Measurements from ENCODE around the gene HERC2.
"Not testable (repeated sequence)": the region's sequence is repeated elsewhere in the genome, so short reads cannot be mapped to it uniquely, and the experiment has no call there.

HERC2 gene

GRCh38 chr15:28274635-28275034 is 47.3 kb downstream of the HERC2 start:
- no peak for DNase-seq

GRCh38 chr15:28273873-28274610 is 47.9 kb downstream of the HERC2 start:
- no peak for DNase-seq

- no peak for DNase-seq
These were observed 48.5 kb downstream of the HERC2 start for GRCh38 chr15:28273468-28273867.

GRCh38 chr15:28272587-28272986 is 49.4 kb downstream of the HERC2 start:
- no peak for DNase-seq

GRCh38 chr15:28271697-28272260 is 50.2 kb downstream of the HERC2 start:
- no peak for DNase-seq

GRCh38 chr15:28269097-28269496 is 52.9 kb downstream of the HERC2 start:
- DNase-seq, result no peak

GRCh38 chr15:28267727-28268126 is 54.3 kb downstream of the HERC2 start:
- DNase-seq, result no peak

GRCh38 chr15:28265334-28266019 is 56.5 kb downstream of the HERC2 start:
- no peak for DNase-seq

GRCh38 chr15:28264166-28264565 is 57.8 kb downstream of the HERC2 start:
- no peak for DNase-seq

GRCh38 chr15:28262438-28262837 is 59.5 kb downstream of the HERC2 start:
- no peak for DNase-seq

- DNase-seq, result no peak
These were observed 61.3 kb downstream of the HERC2 start for GRCh38 chr15:28260722-28261121.

GRCh38 chr15:28260317-28260716 is 61.7 kb downstream of the HERC2 start:
- no peak for DNase-seq

GRCh38 chr15:28255965-28256364 is 66.0 kb downstream of the HERC2 start:
- DNase-seq, result no peak

GRCh38 chr15:28252831-28253230 is 69.1 kb downstream of the HERC2 start:
- no peak for DNase-seq

GRCh38 chr15:28246605-28247004 is 75.4 kb downstream of the HERC2 start:
- DNase-seq, result no peak

GRCh38 chr15:28243901-28244300 is 78.1 kb downstream of the HERC2 start:
- DNase-seq, result no peak

GRCh38 chr15:28243399-28243798 is 78.6 kb downstream of the HERC2 start:
- no peak for DNase-seq

- DNase-seq, result not testable (repeated sequence)
These were observed 83.7 kb downstream of the HERC2 start for GRCh38 chr15:28238296-28238695.

GRCh38 chr15:28231743-28232142 is 90.2 kb downstream of the HERC2 start:
- not testable (repeated sequence) for DNase-seq

GRCh38 chr15:28231336-28231735 is 90.6 kb downstream of the HERC2 start:
- DNase-seq, result not testable (repeated sequence)

GRCh38 chr15:28228990-28229640 is 92.9 kb downstream of the HERC2 start:
- DNase-seq, result peak; percentile 72

- no peak for DNase-seq
These were observed 93.9 kb downstream of the HERC2 start for GRCh38 chr15:28228096-28228495.

GRCh38 chr15:28227303-28227702 is 94.7 kb downstream of the HERC2 start:
- not testable (repeated sequence) for DNase-seq

- DNase-seq, result not testable (repeated sequence)
These were observed 99.4 kb downstream of the HERC2 start for GRCh38 chr15:28222612-28223011.
